ENCODE measurements around the gene TSPAN9. TPM values are rescaled to one million over a fixed set of nuclear protein-coding genes. Genes with fewer than 3 reads are reported as not detected.

Gene TSPAN9
- total and polyA plus RNA-seq, 11 donors: 70.0 to 387 (median 151) TPM

- H3K4me3 ChIP-seq: peak overlapping the region in 2 of 12 donors; percentile 7 to 10
- peaks cover 0 to 16% (median 5%) of the 10 kb centered on the region in 9 donors for H3K36me3 ChIP-seq
- intact Hi-C loops (cut with DNase I): loop anchor here in 5 of 10 donors (2.0 to 5.0 kb wide), 2 partner anchors 35 to 36 kb away; no protein-coding TSS in a partner anchor
- H3K9me3 ChIP-seq: no peaks in the 10 kb centered on the region
- WGBS, 4 donors: 34 to 55% (median 39%) methylated on average over 10 of the region's 10 CpGs
- no peak for TF ChIP-seq CTCF (IDR thresholded peaks at IDR 0.05)
- no peak for TF ChIP-seq POLR2A (IDR thresholded peaks at IDR 0.05)
- H3K27ac ChIP-seq: peak overlapping the region in 11 of 12 donors; percentile 53 to 92 (median 73)
- DNase-seq (peak in 1 of 5 donors; percentile 41), ATAC-seq (peak in 3 of 4 donors; percentile 31 to 72 (median 52))
- no peaks in the 10 kb centered on the region for H3K27me3 ChIP-seq
- peaks cover 17 to 58% (median 50%) of the 10 kb centered on the region in 12 donors for H3K4me1 ChIP-seq
Observed at GRCh38 chr12:3117144-3117581, 40.0 kb downstream of the TSPAN9 start.

DNA sequence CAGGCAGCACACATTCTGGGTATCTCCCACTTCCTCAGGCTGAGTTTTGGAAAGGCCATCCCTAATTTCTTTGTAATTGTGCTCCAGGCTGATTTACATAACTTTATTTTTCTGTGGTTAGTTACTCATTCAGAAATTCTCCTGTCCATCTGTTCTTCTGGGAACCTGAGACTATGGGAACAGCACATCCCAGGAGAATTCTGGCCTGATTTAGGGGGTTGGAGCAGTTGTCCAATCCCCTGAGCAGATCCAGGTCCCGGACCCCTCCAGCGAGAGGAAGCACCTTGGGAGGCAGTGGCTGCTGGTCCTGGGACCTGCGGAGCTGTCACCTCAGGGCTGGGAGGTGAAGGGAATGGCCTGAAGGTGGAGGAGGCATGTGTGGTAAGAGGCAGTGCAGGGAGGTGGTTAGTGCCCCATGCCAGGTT, 40.4 kb downstream of the TSPAN9 start:
- Histone ChIP-seq H3K36me3 (peaks cover 0 to 13% (median 5%) of the 10 kb centered on the region in 9 donors), H3K27ac (peak overlapping the region in 11 of 12 donors; percentile 53 to 92 (median 73)), H3K4me3 (peak overlapping the region in 2 of 12 donors; percentile 7 to 10), H3K9me3 (no peaks in the 10 kb centered on the region), H3K4me1 (peaks cover 21 to 63% (median 55%) of the 10 kb centered on the region in 12 donors), H3K27me3 (no peaks in the 10 kb centered on the region)
- 61 to 76% (median 72%) methylated on average over 3 of the region's 3 CpGs for WGBS, 4 donors
- DNase-seq (peak in 1 of 5 donors; percentile 20), ATAC-seq (no peak)
- TF ChIP-seq CTCF (IDR thresholded peaks at IDR 0.05) (no peak), POLR2A (IDR thresholded peaks at IDR 0.05) (no peak)
- intact Hi-C loops (cut with DNase I): loop anchor here in 6 of 10 donors (1.0 to 5.0 kb wide), 3 partner anchors 10 to 37 kb away; no protein-coding TSS in a partner anchor

DNA sequence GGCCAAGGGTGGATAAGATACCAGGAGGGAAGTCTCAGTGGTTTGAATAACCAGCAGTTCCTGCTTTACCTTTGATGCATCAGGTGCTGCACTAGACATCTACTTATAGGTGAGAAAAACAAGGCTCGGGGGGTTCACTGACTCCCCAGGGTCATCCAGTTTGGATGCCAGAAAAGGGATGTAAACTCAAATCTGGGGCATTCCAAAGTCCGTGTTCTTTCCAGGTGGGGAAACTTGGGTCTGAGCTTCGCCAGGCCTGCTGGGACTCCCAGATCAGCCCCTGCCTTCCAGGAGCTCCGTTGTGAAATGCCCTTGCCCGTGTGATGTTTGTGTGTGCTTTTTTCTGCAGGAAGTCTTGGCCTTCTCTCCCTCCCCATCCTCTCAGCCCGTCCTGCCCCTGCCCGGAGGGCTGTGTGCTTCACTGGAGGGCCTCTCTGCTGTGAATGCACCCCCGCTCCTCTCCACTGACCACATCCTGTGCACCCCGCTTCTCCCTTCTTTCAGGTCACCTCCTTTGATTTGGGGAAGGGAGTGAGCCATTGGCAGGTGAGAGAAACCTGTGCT, 42.1 kb downstream of the TSPAN9 start:
- ATAC-seq: no peak
- no peak overlapping the region for H3K4me3 ChIP-seq
- DNase-seq: peak in 1 of 5 donors; percentile 21
- H3K9me3 ChIP-seq: peaks cover 0 to 4% (median 0%) of the 10 kb centered on the region in 12 donors
- H3K27me3 ChIP-seq: no peaks in the 10 kb centered on the region
- TF ChIP-seq POLR2A (IDR thresholded peaks at IDR 0.05): no peak
- TF ChIP-seq CTCF (IDR thresholded peaks at IDR 0.05): no peak
- intact Hi-C loops (cut with DNase I): loop anchor here in 4 of 10 donors (5.0 kb wide), 1 partner anchor 37 kb away; no protein-coding TSS in a partner anchor
- H3K4me1 ChIP-seq: peaks cover 29 to 78% (median 70%) of the 10 kb centered on the region in 12 donors
- H3K36me3 ChIP-seq: no peaks in the 10 kb centered on the region
- 52 to 74% (median 67%) methylated on average over 9 of the region's 9 CpGs for WGBS, 4 donors
- H3K27ac ChIP-seq: peak overlapping the region; percentile 55 to 89 (median 80)

Measured in heart left ventricle (tissue), 16 donors.